GM21825 (cell line): ENCODE results near the gene HNRNPH1.

Source experiments
- ATAC-seq: cut with Tn5 transposase; IDR thresholded peaks from one replicate; pipeline ENCODE4 v1.9.1; 2021; ENCODE audit warnings: mild to moderate bottlenecking, moderate library complexity; ENCODE audit not compliant: unreplicated experiment

HNRNPH1 gene

GRCh38 chr5:179623906-179624741, 653 bp upstream of the HNRNPH1 start:
- peak; percentile 9 for ATAC-seq

DNA sequence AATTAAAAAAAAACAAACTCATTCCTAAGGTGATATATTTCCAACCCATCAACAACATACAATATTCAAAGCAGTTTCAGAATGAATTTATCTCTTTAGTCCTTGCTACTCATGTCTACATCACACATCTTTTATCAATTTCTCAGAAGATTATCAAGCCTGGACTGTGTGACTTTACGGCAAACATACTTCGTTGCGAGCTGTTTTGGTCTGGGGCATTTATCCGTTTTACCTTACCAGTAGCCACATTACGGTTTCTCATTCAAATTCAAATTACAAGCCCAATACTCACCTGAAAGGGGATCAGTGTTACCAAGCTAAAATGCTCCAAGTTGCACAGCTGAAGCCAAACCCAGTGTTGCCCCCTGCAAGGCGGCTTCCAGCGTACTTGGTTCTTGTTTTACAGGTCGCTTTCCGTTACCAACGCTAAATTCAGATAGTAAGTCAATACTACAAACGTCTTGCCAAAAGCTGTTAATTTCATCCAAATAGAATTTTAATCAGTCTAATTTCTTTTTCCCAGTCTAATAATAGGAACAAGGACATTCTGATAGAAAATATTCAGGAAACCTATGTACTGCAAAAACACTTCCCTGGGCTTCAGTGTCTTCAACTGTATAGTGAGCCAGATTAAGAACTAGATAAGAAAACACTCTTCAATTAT, 1.8 kb downstream of the HNRNPH1 start:
- no peak for ATAC-seq

DNA sequence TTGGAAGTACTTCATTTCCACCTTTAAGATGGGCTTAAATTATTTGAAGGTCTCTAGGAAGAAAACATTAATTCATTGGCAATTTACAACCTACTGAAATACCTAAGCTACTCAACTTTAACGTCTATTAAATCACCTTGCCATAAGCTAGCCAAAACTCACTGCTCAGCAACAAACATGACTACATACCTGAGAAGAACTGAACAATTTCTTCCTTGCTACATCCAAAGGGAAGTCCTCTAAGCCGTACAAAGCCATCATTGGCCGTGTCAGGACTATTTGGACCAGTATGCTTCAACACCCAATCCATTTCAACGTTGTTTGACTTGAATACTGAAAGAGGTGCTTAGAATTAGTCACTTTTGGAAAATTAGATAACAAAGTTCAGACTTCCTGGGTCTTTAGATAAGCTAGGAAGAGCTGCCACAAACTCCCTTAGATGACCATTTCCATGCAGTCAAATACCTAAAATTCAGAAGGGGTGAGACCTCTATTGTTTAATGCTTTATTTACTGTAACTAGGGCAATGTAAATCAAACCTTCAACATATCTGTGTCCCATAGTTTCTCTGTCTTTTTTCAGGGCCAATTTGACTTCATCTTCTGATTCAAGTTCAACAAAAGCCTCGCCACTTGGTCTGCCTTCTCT, 2.6 kb downstream of the HNRNPH1 start:
- ATAC-seq = no peak

DNA sequence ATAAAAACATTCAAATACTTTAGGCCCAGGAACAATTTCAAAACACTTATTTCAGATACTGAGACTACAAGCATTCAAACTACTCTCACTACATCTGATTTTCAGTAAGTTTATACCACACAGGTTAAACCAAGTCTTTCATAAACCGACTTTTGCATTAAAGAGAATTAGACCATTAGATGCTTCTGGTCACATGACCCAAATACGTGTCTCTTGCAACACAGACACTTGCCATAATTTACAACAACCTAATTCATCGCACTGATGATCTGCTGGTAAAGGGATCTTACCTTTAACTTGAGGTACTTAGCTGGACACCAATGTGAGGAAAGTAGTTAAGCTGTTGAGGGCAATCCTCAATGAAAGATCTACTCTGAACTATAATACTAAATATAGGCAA, 3.2 kb downstream of the HNRNPH1 start:
- no peak for ATAC-seq

DNA sequence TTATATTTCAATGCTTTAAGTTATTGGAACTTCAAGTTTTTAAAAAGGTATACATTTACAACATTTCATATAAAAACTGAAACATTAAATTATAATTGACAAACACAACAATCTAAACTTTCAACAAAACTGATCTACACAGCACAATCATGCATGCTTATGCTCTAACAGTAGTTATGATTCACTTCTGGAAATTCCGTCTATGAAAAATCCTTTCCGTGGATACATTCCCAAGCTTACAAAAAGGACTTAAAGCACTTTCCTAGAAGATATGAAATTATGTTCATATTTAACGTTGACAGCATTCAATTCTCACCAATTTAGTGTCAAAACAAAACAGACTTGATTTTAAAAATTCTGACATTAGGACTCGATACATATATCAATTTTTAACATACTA, 3.7 kb downstream of the HNRNPH1 start:
- no peak for ATAC-seq

- no peak for ATAC-seq
These were observed 4.4 kb downstream of the HNRNPH1 start for GRCh38 chr5:179618923-179619554.

GRCh38 chr5:179617930-179618329, 5.5 kb downstream of the HNRNPH1 start:
- no peak for ATAC-seq

- ATAC-seq = no peak
These were observed 7.4 kb downstream of the HNRNPH1 start for GRCh38 chr5:179616002-179616594.

GRCh38 chr5:179615203-179615602, 8.3 kb downstream of the HNRNPH1 start:
- no peak for ATAC-seq

GRCh38 chr5:179614745-179615144, 8.7 kb downstream of the HNRNPH1 start:
- no peak for ATAC-seq

GRCh38 chr5:179613460-179614071, 9.9 kb downstream of the HNRNPH1 start:
- no peak for ATAC-seq

GRCh38 chr5:179612577-179613459, 10.7 kb downstream of the HNRNPH1 start:
- no peak for ATAC-seq

- no peak for ATAC-seq
These were observed 12.6 kb downstream of the HNRNPH1 start for GRCh38 chr5:179610903-179611265.

DNA sequence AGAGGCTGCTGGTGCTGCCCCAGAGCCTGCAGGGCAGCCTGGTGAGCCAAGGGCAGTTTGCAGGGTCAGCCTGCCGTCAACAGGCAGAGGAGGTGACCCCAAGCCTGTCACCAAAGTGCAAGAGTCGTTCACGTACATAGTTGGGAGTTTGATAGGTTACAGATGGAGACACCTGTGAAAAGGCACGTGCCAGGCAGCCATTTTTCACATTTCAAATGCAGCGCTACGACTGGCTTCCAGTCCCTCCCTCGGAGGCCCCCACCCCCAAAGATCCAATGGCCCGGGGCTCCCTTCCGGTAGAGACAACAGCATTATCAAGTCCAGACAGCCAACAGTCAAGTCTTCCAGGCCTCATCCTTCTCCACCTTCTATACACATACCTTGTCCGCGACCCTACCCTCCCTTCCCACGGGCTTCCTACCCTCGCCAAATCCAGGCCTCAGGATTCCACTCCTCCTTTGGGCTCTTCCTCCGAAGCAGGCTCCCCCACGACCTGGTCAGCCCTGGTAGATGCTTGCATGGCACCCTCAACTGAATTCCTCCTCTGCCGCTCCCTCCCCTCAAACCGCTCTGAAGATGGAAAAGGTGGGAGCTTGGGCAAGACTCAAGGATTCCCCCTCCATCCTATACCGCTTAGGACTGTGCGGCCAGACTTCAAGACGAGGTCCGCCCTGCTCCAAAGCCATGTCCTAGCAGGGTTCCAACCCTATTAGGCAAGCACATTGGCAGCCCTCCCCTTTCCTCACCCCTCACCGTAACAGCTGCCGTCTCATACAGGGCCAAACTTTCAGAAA, 13.2 kb downstream of the HNRNPH1 start:
- ATAC-seq = no peak

DNA sequence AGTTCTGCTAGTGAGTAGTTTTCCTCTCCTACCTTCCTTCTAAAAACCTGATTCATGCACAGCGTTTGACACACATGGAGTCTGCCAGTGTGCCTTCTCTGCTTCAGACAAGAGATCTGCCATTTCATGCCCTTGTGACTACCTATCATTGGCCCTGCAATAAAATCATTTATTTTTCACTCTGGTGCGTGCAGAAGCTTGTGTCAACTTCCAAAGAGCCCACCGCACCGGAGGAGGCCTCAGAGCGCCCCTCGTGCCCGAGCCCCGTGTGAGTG, 13.7 kb downstream of the HNRNPH1 start:
- no peak for ATAC-seq

DNA sequence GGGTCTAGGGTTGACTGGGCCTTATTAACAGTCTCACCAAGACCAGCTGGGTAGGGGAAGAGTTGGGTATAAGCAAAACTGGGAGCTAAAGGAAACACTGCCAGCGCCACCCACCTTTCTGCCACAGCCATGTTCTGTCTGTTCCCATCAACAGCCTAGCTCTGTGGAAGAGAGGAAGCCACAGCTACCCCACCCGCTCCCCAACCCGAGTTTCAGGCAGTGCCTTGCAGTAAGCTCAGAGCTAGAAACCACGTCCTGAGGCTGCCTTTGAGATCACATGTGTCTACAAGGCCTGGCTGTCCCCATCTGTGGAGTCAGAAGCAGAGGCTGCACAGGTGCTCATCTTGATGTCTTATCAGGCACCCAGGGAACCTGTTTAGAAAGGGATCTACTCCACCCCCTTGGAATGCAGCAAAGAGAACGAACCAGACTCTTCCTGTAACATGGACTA, 15.3 kb downstream of the HNRNPH1 start:
- no peak for ATAC-seq

DNA sequence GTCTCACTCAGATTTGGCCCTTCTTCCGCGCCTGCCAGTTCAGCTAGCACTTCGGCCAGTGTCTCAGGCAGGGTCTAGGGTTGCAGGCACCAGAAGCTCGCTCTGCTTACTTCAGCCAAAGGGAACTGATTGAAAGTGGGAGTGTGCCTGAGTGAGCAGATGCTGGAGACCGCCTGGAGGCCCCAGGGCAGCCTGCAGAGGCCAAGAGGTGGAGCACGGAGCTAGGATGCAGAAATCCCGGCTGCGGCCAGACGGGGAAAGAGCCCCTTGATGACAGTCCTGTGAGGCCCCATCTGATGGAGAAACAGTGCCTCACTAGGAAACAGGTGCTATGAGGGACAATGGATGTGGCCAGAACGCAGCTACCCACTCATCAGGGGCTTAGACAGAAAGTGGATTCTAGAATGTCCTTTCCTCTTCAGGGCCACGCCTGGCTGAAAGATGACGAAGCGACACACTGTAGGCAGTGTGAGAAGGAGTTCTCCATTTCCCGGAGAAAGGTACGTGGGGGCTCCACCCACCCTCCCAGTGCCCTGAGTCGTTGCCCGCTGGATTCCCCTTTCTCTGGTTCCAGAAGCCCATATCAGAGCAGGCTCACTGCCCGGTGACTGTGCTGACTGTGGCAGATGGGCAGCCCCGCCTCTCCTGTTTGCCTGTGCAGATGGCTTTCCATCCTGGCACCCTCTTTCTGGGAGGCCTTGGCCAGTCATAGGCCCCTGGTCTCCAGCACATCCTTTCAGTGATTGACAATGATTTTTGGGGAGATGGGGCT, 16.1 kb downstream of the HNRNPH1 start:
- ATAC-seq = no peak

DNA sequence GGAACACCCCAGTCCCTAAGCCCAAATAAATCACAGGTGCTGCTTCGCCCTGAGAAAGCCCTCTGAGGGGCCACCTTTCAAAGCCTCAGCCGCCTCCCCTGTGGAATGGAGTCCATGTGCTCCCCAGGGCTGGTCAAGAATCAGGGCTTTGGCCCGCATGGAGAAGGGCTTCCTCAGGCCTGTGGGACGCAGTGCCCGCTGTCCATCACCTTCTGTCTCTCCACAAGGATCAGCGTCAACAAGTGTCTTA, 16.6 kb downstream of the HNRNPH1 start:
- no peak for ATAC-seq
